SK-N-SH (cell line): ENCODE measurements around the gene TYROBP. TPM values are rescaled to one million over a fixed set of nuclear protein-coding genes. Genes with fewer than 3 reads are reported as not detected.

Experiments used
- CTCF ChIA-PET: fragments of 300-600, 350-600 bp; formaldehyde crosslinking; extraction: SDS; loops from one replicate; lab custom pipeline; 2021; lab: Yijun Ruan, JAX
- POLR2A ChIA-PET: fragments of 350-600 bp; sonication (Branson Sonifier 250); formaldehyde crosslinking; extraction: SDS; loops from one replicate; lab custom pipeline; 2020; ENCODE audit warnings: antibody characterized with exemption, inconsistent platforms; lab: Yijun Ruan, JAX
- DNase-seq: peaks from one replicate; pipeline ENCODE4 v3.0.0; 2012
- H2AFZ ChIP-seq: fragments of 200-600 bp; sonication (generic); 2 replicates; pipeline ENCODE4 v1.8.1; 2016; ENCODE audit warnings: antibody characterized with exemption, mild to moderate bottlenecking, low read depth
- H3F3A ChIP-seq: fragments of 200-600 bp; sonication (generic); replicated peaks from 2 replicates; pipeline ENCODE3; 2016; ENCODE audit warnings: antibody characterized with exemption, mild to moderate bottlenecking; ENCODE audit not compliant: insufficient read depth
- H3K27ac ChIP-seq, 2 experiments: fragments of 200-500 bp in 1 of 2; fragments of 200-600 bp in 1 of 2; sonication (Bioruptor generic) in 1 of 2; sonication (generic), shearing (Covaris generic) in 1 of 2; 2 replicates each; pipeline versions ENCODE4 v1.5.1 to v1.6.1; 2014 to 2016; ENCODE audit warnings: low read depth in 2 of 2, inconsistent platforms in 1 of 2, low read length in 1 of 2, mild to moderate bottlenecking in 1 of 2, mixed read lengths in 1 of 2
- H3K27me3 ChIP-seq: fragments of 200-600 bp; sonication (generic), shearing (Covaris generic); 2 replicates; pipeline ENCODE4 v1.6.1; 2016; ENCODE audit warnings: mixed run types; ENCODE audit not compliant: insufficient read depth
- H3K36me3 ChIP-seq, 2 experiments: fragments of 200-500 bp in 1 of 2; fragments of 200-600 bp in 1 of 2; sonication (Bioruptor generic) in 1 of 2; sonication (generic) in 1 of 2; replicated peaks in 1 of 2; 2 replicates each; pipeline versions ENCODE3 to v1.5.1; 2014 to 2016; ENCODE audit warnings: low read length in 1 of 2, mild to moderate bottlenecking in 1 of 2; ENCODE audit not compliant: insufficient read depth in 2 of 2, control insufficient read depth in 1 of 2
- H3K4me1 ChIP-seq, 2 experiments: fragments of 200-500 bp in 1 of 2; fragments of 200-600 bp in 1 of 2; sonication (Bioruptor generic) in 1 of 2; sonication (generic), shearing (Covaris generic) in 1 of 2; 2 replicates each; pipeline versions ENCODE4 v1.5.1 to v1.6.1; 2014 to 2016; ENCODE audit warnings: low read depth in 1 of 2, low read length in 1 of 2, mixed run types in 1 of 2; ENCODE audit not compliant: insufficient read depth in 2 of 2, control insufficient read depth in 1 of 2
- H3K4me2 ChIP-seq: fragments of 200-600 bp; sonication (generic), shearing (Covaris generic); 2 replicates; pipeline ENCODE4 v1.6.1; 2017; ENCODE audit warnings: mixed run types
- H3K4me3 ChIP-seq, 2 experiments: fragments of 200-500 bp in 1 of 2; fragments of 200-600 bp in 1 of 2; sonication (Bioruptor generic) in 1 of 2; sonication (generic), shearing (Covaris generic) in 1 of 2; 2 replicates each; pipeline versions ENCODE4 v1.5.1 to v1.8.1; 2014 to 2016; ENCODE audit warnings: low read depth in 2 of 2, inconsistent platforms in 1 of 2, low read length in 1 of 2, mild to moderate bottlenecking in 1 of 2, mixed read lengths in 1 of 2, moderate library complexity in 1 of 2
- H3K79me2 ChIP-seq: fragments of 200-600 bp; sonication (generic); 2 replicates; pipeline ENCODE4 v1.8.1; 2017; ENCODE audit warnings: mild to moderate bottlenecking; ENCODE audit not compliant: insufficient read depth
- H3K9ac ChIP-seq: fragments of 200-600 bp; sonication (generic); 2 replicates; pipeline ENCODE4 v1.6.1; 2017; ENCODE audit warnings: mixed run types
- H3K9me2 ChIP-seq: fragments of 200-600 bp; sonication (generic); 2 replicates; pipeline ENCODE4 v1.6.1; 2017; ENCODE audit warnings: mixed run types
- H3K9me3 ChIP-seq: fragments of 200-600 bp; sonication (generic); 2 replicates; pipeline ENCODE4 v1.6.1; 2017; ENCODE audit warnings: mixed run types, mild to moderate bottlenecking, moderate library complexity
- H4K20me1 ChIP-seq: fragments of 200-600 bp; sonication (generic); 2 replicates; pipeline ENCODE4 v1.6.1; 2017; ENCODE audit warnings: mild to moderate bottlenecking, mixed run types; ENCODE audit not compliant: insufficient read depth
- FOSL2 ChIP-seq: IDR thresholded peaks from 2 replicates; pipeline ENCODE4 v1.4.0; 2012; ENCODE audit warnings: low read depth, mild to moderate bottlenecking, moderate library complexity, borderline replicate concordance
- FOXJ3 ChIP-seq: sonication (generic); formaldehyde crosslinking; IDR thresholded peaks from 2 replicates; pipeline ENCODE4 v1.5.1; 2020; ENCODE audit warnings: mild to moderate bottlenecking, missing genetic modification reagents
- FOXM1 ChIP-seq: IDR thresholded peaks from 2 replicates; pipeline ENCODE4 v1.4.0; 2012; ENCODE audit warnings: low read depth, mild to moderate bottlenecking
- IRF3 ChIP-seq: fragments of 150-350 bp; IDR thresholded peaks from 2 replicates; pipeline ENCODE4 v1.6.1; 2016; ENCODE audit warnings: mild to moderate bottlenecking, low read depth, low read length
- SMC3 ChIP-seq: IDR thresholded peaks from 2 replicates; pipeline ENCODE4 v1.6.1; 2012; ENCODE audit warnings: low read depth, low read length, improper control_type of control experiment
- USF1 ChIP-seq: IDR thresholded peaks from 2 replicates; pipeline ENCODE4 v1.4.0; 2012; ENCODE audit warnings: low read depth, borderline replicate concordance
- ZBTB33 ChIP-seq: IDR thresholded peaks from 2 replicates; pipeline ENCODE4 v1.4.0; 2012; ENCODE audit warnings: low read depth, borderline replicate concordance
- WGBS: methylation state at CpG from one replicate; pipeline ENCODE4 v1.1.6; 2017; ENCODE audit warnings: low lambda C conversion rate; 5-methylcytosine and 5-hydroxymethylcytosine counted together
- polyA plus RNA-seq, 3 experiments: library from polyadenylated mRNA; depleted of rRNA; stranded (reverse); fragments of >200 nt; gene quantifications; 2 replicates each; pipeline ENCODE4 v1.2.3, GENCODE V29; 2012

The TYROBP gene
- polyA plus RNA-seq, 1 of the 3 experiments (the other 2 are of a cell fraction): not detected

DNA sequence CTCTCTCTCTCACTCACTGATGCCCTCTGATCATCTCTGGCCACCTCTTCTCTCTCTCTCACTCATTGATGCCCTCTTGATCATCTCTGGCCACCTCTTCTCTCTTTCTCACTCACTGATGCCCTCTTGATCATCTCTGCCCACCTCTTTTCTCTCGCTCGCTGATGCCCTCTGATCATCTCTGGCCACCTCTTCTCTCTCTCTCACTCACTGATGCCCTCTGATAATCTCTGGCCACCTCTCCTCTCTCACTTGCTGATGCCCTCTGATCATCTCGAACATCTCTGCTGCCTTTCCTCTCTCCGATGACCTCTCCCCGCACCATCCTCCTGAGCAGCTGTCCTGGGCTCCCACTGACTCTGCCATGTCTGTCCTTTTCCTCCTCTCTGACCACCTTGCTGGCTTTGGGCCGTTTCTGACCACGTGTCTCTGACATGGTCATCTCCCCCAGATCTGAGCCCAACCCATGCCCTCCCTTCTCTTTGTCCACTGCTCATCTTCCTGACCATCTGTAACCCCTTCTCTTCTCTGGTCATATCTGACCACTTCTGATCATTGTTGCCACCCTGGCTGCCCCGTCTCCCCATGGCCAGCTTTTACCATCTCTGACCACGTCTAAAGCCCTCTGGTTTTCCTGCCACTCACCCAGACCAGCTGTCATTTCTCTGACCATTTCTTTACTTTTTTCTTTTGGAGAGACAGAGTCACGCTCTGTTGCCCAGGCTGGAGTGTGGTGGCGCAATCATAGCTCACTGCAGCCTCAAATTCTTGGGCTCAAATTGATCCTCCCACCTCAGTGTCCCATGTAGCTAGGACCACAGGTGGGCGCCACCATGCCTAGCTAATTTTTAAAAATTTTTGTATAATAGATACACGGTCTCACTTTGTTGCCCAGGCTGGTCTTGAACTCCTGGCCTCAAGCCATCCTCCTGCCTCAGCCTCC is 30.5 kb upstream of the TYROBP start:
- 0 out of 2 replicates have a peak, but pooled peaks cover 3% of the 10 kb centered on the region for H4K20me1 ChIP-seq
- H3K4me1 ChIP-seq: peaks cover 0 to 22% of the 10 kb centered on the region in 2 experiments; a peak in 1 of 4 replicates
- peak overlapping the region; percentile 68 to 100 for H3K4me3 ChIP-seq
- TF ChIP-seq SMC3 (no peak), FOSL2 (no peak)
- POLR2A ChIA-PET: interaction anchor here (0.8 to 1.8 kb wide), 2 partner anchors 11 to 55 kb away, joined by 3 to 4 read pairs; no protein-coding TSS in a partner anchor
- DNase-seq: no peak
- H3F3A ChIP-seq: no peaks in the 10 kb centered on the region
- CTCF ChIA-PET: interaction anchor here (0.9 to 1.1 kb wide), 3 partner anchors 8 to 33 kb away, joined by 3 to 5 read pairs (median 3); no protein-coding TSS in a partner anchor
- peaks cover 0 to 8% of the 10 kb centered on the region in 2 experiments for H3K36me3 ChIP-seq
- 83% methylated on average over 13 of the region's 13 CpGs for WGBS
- H3K27me3 ChIP-seq: no peaks in the 10 kb centered on the region
- no peak overlapping the region for H3K27ac ChIP-seq
- H3K9me2 ChIP-seq: no peaks in the 10 kb centered on the region
- H2AFZ ChIP-seq: no peak overlapping the region
- no peaks in the 10 kb centered on the region for H3K9me3 ChIP-seq
- H3K4me2 ChIP-seq: peak overlapping the region; percentile 100
- no peaks in the 10 kb centered on the region; the same call in 1 of the 2 replicates for H3K79me2 ChIP-seq
- no peak overlapping the region for H3K9ac ChIP-seq

GRCh38 chr19:35937345-35938281 is 29.5 kb upstream of the TYROBP start:
- H3K4me3 ChIP-seq: peak overlapping the region; percentile 68 to 100
- peaks cover 0 to 22% of the 10 kb centered on the region in 2 experiments; a peak in 1 of 4 replicates for H3K4me1 ChIP-seq
- peak overlapping the region; percentile 100 for H3K4me2 ChIP-seq
- no peaks in the 10 kb centered on the region for H3K27me3 ChIP-seq
- H4K20me1 ChIP-seq: 0 out of 2 replicates have a peak, but pooled peaks cover 3% of the 10 kb centered on the region
- H3K9me2 ChIP-seq: no peaks in the 10 kb centered on the region
- WGBS: 63% methylated on average over 13 of the region's 14 CpGs
- no peaks in the 10 kb centered on the region; the same call in 1 of the 2 replicates for H3K79me2 ChIP-seq
- TF ChIP-seq FOXM1 (no peak), IRF3 (no peak), ZBTB33 (no peak), USF1 (no peak), FOXJ3 (no peak)
- no peak for DNase-seq
- ChIA-PET CTCF (interaction anchor here (0.6 to 1.0 kb wide), 5 partner anchors 9 to 77 kb away, joined by 3 read pairs; partner anchors contain the start of gene ALKBH6), POLR2A (no interaction called here)
- peaks cover 0 to 5% of the 10 kb centered on the region in 2 experiments for H3K36me3 ChIP-seq
- no peak overlapping the region for H3K9ac ChIP-seq
- no peak overlapping the region for H2AFZ ChIP-seq
- no peak overlapping the region for H3K27ac ChIP-seq
- H3F3A ChIP-seq: no peaks in the 10 kb centered on the region
- no peaks in the 10 kb centered on the region for H3K9me3 ChIP-seq
